Fibroblast of mammary gland (primary cell): Measurements from ENCODE around the gene SAAL1.
A peak's percentile ranks its signal among the peaks of the same experiment; 100 is the strongest.

Experiments
- DNase-seq: peaks from one replicate; pipeline ENCODE4 v3.0.0-alpha.2; 2010; ENCODE audit warnings: low read depth
- H3K4me3 ChIP-seq: 2 replicates; pipeline ENCODE4 v1.5.1; 2011; ENCODE audit warnings: low read depth, mild to moderate bottlenecking, low read length, moderate library complexity; ENCODE audit not compliant: control insufficient read depth
- TF ChIP-seq, protein P1 (sequence below): conservative IDR thresholded peaks from 2 replicates; pipeline ENCODE4 v1.5.1; 2011; ENCODE audit warnings: low read depth, low read length, inconsistent platforms; ENCODE audit not compliant: control insufficient read depth, insufficient read depth

SAAL1 gene

DNA sequence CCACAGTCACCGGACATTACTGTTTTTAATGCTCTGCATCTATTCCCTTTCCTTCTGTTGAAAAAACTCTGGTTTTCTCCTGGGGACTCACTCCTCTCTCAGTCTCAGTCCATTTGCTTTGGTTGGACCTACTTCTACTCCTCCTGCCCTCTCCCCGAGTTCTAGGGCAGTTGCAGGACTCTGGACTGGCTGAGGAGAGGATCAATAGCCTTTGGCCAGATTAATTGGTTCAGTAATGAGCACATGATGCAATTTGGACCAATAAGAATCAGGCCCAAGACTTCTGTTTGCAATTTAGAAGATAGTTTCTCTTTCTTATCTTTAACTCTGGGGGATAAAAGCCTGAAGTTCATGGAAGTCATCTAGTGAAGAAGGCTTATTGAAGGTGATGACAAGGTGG lies 44.5 kb downstream of the SAAL1 start:
- no peak for DNase-seq
- TF ChIP-seq, protein P1, sequence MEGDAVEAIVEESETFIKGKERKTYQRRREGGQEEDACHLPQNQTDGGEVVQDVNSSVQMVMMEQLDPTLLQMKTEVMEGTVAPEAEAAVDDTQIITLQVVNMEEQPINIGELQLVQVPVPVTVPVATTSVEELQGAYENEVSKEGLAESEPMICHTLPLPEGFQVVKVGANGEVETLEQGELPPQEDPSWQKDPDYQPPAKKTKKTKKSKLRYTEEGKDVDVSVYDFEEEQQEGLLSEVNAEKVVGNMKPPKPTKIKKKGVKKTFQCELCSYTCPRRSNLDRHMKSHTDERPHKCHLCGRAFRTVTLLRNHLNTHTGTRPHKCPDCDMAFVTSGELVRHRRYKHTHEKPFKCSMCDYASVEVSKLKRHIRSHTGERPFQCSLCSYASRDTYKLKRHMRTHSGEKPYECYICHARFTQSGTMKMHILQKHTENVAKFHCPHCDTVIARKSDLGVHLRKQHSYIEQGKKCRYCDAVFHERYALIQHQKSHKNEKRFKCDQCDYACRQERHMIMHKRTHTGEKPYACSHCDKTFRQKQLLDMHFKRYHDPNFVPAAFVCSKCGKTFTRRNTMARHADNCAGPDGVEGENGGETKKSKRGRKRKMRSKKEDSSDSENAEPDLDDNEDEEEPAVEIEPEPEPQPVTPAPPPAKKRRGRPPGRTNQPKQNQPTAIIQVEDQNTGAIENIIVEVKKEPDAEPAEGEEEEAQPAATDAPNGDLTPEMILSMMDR, result no peak
- no peak overlapping the region for H3K4me3 ChIP-seq

DNA sequence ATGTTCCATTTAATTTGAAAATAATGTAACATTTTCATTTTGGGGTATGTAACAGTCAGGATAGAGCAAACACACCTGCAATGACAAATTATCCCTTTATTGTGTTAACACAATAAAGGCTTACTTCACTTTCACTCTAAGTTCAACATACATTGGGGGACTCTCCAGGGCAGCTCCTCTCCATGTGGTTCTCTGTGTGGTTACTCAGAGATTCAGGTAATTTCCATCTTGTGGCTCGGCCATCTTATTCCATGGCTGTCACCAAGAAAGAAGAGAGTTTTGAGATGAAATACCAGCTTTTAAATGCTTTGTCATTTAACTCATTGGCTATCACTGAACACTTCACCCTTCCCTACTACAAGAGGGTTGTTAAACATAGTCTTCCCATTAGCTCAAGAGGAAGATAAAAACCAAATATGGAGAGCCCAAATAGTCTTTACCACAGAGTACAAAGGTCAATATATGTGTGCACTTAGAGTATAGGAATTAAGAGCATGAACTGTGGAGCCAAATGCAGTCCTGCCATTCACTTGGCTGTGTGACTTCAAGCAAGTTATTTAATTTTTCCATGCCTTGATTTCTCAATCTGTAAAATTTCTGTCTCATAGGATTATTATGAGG lies 49.2 kb downstream of the SAAL1 start:
- TF ChIP-seq, protein P1, result no peak
- no peak overlapping the region for H3K4me3 ChIP-seq
- no peak for DNase-seq

DNA sequence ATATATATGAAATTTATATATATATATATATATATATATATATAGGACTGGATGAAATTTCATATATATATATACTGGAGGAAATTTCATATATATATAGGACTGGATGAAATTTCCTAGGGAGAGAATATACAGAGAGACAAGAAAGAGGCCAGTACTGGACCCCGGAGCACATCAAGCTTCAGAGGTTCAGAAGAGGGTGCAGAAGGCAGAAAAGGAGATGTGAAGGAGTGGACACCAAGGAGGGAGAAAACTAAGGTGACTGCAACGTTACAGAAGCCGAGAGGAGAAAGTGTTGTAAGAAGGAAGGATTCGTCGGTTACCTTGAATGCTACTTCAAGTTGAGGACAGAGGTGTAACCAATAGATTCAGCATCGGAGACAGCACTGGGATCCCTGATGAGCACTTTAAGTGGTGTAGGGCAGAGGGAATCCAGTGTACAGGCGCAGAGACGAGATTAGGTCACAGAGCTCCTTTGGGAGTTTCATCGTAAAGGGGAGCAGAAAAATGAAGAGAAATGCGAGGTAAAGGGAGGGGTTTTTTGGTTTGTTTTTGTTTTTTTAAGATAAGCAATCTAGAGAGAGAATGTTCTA lies 51.3 kb downstream of the SAAL1 start:
- no peak overlapping the region for H3K4me3 ChIP-seq
- TF ChIP-seq, protein P1, result no peak
- no peak for DNase-seq

DNA sequence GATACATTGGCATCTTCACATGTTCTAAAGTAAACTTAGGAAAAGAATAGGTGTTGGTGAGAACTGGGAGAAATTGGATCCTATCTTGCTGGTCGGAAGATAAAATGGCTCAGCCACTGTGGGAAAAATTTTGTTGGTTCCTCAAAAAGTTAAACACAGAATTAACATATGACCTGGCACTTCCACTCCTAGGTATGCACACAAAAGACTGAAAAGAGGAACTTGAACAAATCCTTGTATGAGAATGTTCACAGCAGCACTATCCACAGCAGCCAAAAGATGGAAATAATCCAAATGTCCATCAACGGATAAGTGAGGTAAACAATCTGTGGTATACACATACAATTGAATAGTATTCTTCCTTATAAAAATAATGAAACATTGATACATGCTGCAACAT lies 55.0 kb downstream of the SAAL1 start:
- no peak overlapping the region for H3K4me3 ChIP-seq
- no peak for DNase-seq
- TF ChIP-seq, protein P1, result no peak

DNA sequence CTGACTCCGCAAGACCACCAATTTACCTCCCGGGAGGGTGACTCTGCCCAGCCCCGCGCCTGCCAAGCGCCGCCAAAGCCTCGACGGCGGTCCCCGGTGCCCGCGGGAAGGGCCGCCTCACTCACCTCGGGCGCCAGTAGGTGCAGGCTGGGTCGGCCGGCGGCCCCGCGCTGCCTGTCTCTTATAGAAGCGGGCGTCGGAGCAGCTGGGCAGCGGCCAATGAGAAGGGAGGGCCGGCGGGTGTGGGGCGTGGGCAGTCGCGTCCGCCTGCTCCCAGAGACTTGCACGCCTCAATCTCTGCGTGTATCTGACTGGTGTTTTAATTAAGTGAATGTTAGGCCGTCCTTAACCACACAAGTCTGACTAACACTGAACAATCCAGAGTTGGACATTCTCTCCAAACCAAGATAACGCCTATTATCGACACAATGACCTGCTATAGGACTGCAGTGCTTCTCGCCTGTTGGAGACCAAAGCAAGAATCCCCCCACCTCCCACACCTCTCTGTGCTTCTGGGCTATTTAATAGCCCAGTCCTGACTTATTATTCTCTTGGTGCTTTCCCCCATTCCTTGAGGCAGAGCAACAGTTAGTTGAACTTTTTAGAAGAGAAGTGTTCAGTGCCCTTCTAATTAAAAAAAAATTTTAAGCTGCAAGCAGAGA lies 59.6 kb downstream of the SAAL1 start, which contains the start of gene TPH1:
Gene TPH1, minus strand, starts transcription at position 154 of the 662 bp plus-strand sequence. CDS start 5,507 bp downstream, outside the sequence.
- DNase-seq, result peak; percentile 21
- no peak within 1 kb of the TSS for H3K4me3 ChIP-seq
- TF ChIP-seq, protein P1, result no peak

DNA sequence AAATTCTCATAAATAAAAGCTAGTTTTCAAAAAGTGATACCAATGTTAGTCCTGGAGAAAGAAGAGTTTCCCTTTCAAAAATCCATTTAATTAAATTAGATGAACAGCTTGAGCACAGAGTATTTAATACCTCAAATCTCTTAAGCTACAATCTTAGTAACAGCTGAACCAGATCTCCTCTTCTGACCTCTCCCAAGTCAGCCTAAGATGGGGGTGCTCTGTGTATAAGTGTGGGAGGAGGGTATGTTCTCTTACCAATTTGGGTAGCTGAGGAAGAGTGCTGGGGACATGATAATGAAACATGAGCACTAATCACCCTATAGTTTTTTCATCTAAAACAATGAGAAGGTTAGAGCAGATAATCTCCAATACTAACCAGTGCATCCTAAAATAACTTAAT lies 69.4 kb downstream of the SAAL1 start:
- TF ChIP-seq, protein P1, result no peak
- H3K4me3 ChIP-seq, result no peak overlapping the region
- DNase-seq, result no peak
